ENCODE results near the gene MPP4.

- TF ChIP-seq YY1 (IDR thresholded peaks at IDR 0.05; ENCODE audit: insufficient read depth, insufficient read length), result no peak
- no peak for TF ChIP-seq ZNF274 (IDR thresholded peaks at IDR 0.05; ENCODE audit: low read depth, low read length)
These were observed 55.1 kb downstream of the MPP4 start, which contains the start of gene TMEM237 for GRCh38 chr2:201643216-201643890.

Data from NT2/D1 (cell line).